ENCODE results near the gene CTRB1. TPM values are rescaled to one million over a fixed set of nuclear protein-coding genes. Genes with fewer than 3 reads are reported as not detected.
A peak's percentile ranks its signal among the peaks of the same experiment; 100 is the strongest.

The CTRB1 gene
- polyA plus RNA-seq, 1 experiment: not detected

DNA sequence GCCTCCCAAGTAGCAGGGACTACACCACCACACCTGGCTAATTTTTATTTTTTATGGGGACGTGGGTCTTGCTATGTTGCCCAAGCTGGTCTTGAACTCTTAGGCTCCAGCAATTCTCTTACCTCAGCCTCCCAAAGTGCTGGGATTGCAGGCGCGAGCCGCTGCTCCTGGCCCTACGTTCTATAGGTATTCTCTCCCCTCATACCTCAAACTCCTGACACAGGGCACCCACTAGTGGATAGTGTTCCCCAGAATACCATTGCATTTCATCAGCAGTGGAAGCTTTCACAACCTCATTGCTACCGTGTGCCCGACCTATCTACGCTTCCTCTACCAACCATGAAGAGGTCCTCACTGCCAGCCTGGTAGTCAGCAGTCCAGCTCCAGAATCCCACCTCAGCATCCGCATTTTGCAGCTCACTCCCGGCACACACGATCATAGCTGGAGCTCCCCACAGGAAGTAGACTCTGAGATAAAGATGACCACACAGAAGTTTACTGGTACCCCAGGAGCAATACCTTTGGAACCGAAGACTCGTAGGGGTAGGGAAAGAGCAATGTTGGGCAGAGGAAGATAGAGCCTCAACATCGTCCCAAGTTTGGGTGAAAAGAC, 21.2 kb upstream of the CTRB1 start:
- Histone ChIP-seq H3K4me3 (ENCODE audit: low read depth, low read length) (no peak overlapping the region), H3K27me3 (ENCODE audit: control insufficient read depth, insufficient read depth, low read length) (peaks cover 3% of the 10 kb centered on the region; the same call in 1 of the 2 replicates), H3K36me3 (ENCODE audit: control insufficient read depth, insufficient read depth, low read length) (no peaks in the 10 kb centered on the region)
- POLR2A ChIA-PET: interaction anchor here (0.6 kb wide), 1 partner anchor 223 kb away, joined by 3 read pairs; no protein-coding TSS in a partner anchor
- CTCF ChIA-PET: interaction anchor here (0.9 to 6.8 kb wide), 9 partner anchors 11 to 320 kb away, joined by 3 to 67 read pairs (median 18); partner anchors contain the start of genes CTRB1 and TMEM170A
- DNase-seq (ENCODE audit: low read depth): no peak
- TF ChIP-seq, protein P1, sequence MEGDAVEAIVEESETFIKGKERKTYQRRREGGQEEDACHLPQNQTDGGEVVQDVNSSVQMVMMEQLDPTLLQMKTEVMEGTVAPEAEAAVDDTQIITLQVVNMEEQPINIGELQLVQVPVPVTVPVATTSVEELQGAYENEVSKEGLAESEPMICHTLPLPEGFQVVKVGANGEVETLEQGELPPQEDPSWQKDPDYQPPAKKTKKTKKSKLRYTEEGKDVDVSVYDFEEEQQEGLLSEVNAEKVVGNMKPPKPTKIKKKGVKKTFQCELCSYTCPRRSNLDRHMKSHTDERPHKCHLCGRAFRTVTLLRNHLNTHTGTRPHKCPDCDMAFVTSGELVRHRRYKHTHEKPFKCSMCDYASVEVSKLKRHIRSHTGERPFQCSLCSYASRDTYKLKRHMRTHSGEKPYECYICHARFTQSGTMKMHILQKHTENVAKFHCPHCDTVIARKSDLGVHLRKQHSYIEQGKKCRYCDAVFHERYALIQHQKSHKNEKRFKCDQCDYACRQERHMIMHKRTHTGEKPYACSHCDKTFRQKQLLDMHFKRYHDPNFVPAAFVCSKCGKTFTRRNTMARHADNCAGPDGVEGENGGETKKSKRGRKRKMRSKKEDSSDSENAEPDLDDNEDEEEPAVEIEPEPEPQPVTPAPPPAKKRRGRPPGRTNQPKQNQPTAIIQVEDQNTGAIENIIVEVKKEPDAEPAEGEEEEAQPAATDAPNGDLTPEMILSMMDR (IDR thresholded peaks at IDR 0.05; ENCODE audit: insufficient read depth, low read depth, low read length): no peak

DNA sequence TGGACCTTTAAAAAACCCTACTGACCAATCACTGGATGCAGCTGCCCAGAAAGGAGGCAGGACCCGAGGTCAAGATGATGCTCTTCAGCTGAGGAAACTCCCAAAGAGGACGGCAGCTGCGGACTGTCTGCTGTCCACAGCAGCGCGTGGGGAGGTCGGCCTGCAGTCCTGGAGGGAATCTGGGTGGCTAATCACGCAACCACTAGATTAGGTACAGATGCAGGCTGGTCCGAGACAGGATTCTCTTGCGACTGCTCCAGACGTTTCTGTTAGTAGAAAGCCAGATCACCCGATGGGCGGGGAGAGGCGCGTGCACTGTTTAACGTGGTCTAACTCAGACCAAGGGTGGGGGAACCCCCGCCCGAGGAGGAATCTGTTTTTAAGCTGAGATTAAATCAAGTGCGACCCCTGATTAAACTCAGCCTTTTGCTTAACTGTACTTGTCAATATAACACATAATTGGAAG, 20.6 kb upstream of the CTRB1 start:
- Histone ChIP-seq H3K4me3 (ENCODE audit: low read depth, low read length) (0 out of 2 replicates have a peak overlapping the region, but pooled peaks have one; percentile 3), H3K27me3 (ENCODE audit: control insufficient read depth, insufficient read depth, low read length) (peaks cover 3% of the 10 kb centered on the region; the same call in 1 of the 2 replicates), H3K36me3 (ENCODE audit: control insufficient read depth, insufficient read depth, low read length) (no peaks in the 10 kb centered on the region)
- POLR2A ChIA-PET: interaction anchor here (0.6 kb wide), 1 partner anchor 223 kb away, joined by 3 read pairs; no protein-coding TSS in a partner anchor
- CTCF ChIA-PET: interaction anchor here (0.9 to 6.8 kb wide), 15 partner anchors 9 to 566 kb away, joined by 3 to 67 read pairs (median 9); partner anchors contain the start of genes CFDP1, CTRB1 and TMEM170A
- TF ChIP-seq, protein P1 (IDR thresholded peaks at IDR 0.05; ENCODE audit: insufficient read depth, low read depth, low read length): no peak
- peak; percentile 32 for DNase-seq (ENCODE audit: low read depth)

DNA sequence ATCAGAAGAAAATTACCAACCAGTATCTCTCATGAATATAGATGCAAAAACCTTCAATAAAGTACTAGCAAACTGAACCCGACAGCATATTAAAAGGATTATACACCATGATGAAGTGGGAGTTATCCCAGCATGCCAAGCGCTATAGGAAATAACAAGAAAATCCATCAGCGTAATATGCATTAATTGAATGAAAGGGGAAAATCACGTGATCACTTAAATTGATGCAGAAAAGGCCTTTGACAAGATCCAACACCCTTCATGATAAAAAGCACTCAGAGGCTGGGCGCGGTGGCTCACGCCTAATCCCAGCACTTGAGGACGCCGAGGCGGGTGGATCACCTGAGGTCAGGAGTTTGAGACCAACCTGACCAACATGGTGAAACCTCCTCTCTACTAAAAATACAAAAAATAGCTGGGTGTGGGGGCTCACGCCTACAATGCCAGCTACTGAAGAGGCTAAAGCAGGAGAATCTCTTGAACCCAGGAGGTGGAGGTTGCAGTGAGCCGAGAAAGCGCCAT, 16.7 kb upstream of the CTRB1 start:
- TF ChIP-seq, protein P1 (IDR thresholded peaks at IDR 0.05; ENCODE audit: insufficient read depth, low read depth, low read length): no peak
- H3K27me3 ChIP-seq (ENCODE audit: control insufficient read depth, insufficient read depth, low read length): no peaks in the 10 kb centered on the region; the same call in 1 of the 2 replicates
- H3K4me3 ChIP-seq (ENCODE audit: low read depth, low read length): no peak overlapping the region
- POLR2A ChIA-PET: no interaction called here
- H3K36me3 ChIP-seq (ENCODE audit: control insufficient read depth, insufficient read depth, low read length): no peaks in the 10 kb centered on the region
- CTCF ChIA-PET: interaction anchor here (1.1 to 6.4 kb wide), 5 partner anchors 20 to 202 kb away, joined by 4 to 55 read pairs (median 9); no protein-coding TSS in a partner anchor
- no peak for DNase-seq (ENCODE audit: low read depth)

DNA sequence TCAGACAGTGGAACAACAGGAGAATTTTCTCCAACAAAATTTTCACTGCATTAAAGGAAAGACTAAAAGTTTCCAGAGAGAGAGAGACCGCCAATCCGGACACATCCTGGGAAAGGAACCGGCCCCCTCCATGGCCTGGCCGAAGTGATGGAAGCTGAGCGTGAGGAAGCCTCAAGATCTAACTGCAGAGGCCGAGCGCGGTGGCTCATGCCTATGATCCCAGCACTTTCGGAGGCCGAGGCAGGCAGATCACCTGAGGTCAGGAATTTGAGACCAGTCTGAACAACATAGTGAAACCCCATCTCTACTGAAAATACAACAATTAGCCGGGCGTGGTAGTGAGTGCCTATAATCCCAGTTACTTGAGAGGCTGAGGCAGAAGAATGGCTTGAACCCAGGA, 15.7 kb upstream of the CTRB1 start:
- Histone ChIP-seq H3K4me3 (ENCODE audit: low read depth, low read length) (no peak overlapping the region), H3K27me3 (ENCODE audit: control insufficient read depth, insufficient read depth, low read length) (no peaks in the 10 kb centered on the region), H3K36me3 (ENCODE audit: control insufficient read depth, insufficient read depth, low read length) (no peaks in the 10 kb centered on the region)
- no peak for DNase-seq (ENCODE audit: low read depth)
- POLR2A ChIA-PET: interaction anchor here (0.5 kb wide), 1 partner anchor 202 kb away, joined by 6 read pairs; no protein-coding TSS in a partner anchor
- CTCF ChIA-PET: interaction anchor here (0.5 to 6.4 kb wide), 2 partner anchors 17 to 189 kb away, joined by 3 to 55 read pairs; no protein-coding TSS in a partner anchor
- TF ChIP-seq, protein P1 (IDR thresholded peaks at IDR 0.05; ENCODE audit: insufficient read depth, low read depth, low read length): no peak
